Umbilical cord (tissue), 2 donors: ENCODE data around the gene FNDC7. TPM values are rescaled to one million over a fixed set of nuclear protein-coding genes. Genes with fewer than 3 reads are reported as not detected.
"Not testable (repeated sequence)": the region's sequence is repeated elsewhere in the genome, so short reads cannot be mapped to it uniquely, and the experiment has no call there.

Experiments used
- DNase-seq: peaks from one replicate; pipeline ENCODE4 v3.0.0-alpha.2; 2015; ENCODE audit warnings: low spot score
- total RNA-seq: library from RNA; depleted of rRNA; stranded (reverse); fragments of >200 nt; gene quantifications from one replicate; pipeline ENCODE4 v1.2.3, GENCODE V29; 2014; ENCODE audit warnings: low replicate concordance; ENCODE audit not compliant: insufficient read depth

Gene FNDC7
- total RNA-seq, 1 donor from 2014 or later, result 0.48 TPM

DNA sequence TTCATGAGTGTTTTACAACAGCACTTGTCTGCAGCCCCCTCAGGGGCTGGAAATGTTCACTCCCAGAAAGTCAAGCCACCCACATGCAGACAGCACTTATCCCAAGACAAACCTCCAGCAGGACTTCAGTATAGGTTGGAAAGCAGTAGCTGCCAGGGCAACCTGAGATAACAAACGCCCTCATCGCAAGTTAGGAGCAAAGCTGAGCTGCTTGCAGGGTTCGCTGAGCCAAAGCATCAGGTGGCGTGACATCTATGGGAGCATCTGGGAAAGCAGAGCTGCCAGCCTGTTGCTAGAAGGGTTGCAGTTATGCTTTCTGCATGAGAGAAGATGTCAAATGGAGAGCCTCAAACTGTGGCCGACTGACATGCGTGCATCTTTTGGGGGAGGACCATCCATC lies 29.5 kb downstream of the FNDC7 start:
- no peak for DNase-seq

DNA sequence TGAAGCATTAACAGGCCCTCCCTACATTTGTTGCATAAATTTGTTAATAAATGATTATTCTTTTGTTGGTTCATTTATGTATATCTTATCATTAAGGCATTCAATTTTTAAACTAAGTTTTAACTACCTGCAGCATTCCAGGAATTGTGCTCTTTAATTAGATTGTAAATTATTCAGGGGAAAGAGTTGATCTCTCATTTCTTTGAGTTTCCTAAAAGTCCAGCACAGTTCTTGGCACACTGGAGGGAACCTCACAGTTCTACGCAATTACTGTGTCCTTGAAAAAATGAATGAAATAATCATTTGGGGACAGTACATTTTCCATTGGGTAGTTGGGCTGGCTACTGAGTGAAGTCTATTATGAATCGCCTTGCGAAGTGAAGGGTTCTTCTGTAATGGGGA lies 33.3 kb downstream of the FNDC7 start:
- DNase-seq, result no peak

DNA sequence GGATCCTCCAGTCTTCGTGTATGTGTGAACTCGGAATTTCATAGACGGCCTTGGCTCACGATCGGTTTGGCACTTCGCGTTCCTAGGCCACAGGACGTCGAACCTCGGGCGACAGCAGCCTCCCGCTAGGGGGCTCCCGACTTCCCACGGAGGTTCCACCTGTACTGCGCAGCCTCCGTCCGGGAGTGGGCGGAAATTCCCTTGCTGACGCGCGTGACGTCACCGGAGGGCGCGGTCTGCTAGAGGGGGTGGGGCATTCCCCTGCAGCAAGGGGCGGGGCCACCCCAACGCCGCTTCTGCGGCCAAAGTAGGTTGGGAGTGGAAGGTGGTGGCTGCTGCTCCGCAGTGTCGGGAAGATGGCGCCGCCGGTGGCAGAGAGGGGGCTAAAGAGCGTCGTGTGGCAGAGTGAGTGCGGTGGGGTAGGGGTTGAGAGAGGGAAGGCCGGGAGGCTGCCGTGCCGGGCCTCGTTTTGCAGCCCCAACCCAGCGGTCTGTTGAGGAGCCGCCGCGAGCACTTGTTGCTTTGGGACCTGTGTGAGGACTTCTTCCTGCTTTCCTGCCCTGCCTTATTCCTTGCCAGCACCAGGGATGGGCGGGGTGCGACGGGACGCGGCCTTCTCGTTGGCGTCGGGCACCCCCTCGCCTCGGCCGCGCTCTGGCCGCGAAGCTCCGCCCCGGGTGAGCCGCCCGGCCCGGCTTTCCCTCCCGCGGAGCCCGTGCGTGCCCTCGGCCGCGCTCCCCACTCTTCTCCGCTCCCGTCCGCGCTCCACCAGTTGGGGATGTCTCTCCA lies 33.9 kb downstream of the FNDC7 start, which contains the start of gene STXBP3:
Gene STXBP3, plus strand, starts transcription at position 293 of the 789 bp plus-strand sequence. Its CDS starts 64 bp downstream, at position 357.
- peak; percentile 98 for DNase-seq

DNA sequence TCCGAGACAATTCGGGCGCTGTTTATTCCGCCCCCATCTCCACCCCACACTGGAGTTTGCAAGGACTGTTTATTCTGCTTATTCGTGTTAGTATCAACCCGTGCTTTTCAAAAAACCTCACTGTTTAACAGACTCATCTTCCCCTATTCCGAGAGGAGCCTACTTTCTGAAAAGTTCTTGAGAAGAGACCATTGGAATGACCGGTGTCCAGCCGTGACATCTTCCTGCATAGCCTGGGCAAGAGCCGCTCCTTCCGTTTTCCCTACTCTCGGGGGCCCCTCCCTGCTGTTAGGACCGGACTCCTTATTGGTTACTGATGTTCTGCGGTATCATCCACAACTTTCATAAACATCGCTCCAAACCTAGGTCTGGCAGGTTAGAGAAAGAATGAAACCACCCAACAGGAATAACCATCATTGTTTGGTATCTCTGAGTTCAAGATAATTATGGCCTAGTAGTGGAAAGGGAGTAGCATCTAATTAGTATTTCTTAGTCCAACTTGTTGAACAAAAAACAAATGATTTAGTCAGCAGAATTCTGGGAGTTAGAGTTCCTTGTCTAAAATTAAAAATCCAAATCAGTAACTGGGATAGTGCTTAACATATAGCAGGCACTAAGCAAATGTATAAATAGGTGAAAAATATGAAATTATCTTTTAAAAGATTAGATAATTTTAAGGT lies 34.6 kb downstream of the FNDC7 start:
- DNase-seq, result peak; percentile 92

DNA sequence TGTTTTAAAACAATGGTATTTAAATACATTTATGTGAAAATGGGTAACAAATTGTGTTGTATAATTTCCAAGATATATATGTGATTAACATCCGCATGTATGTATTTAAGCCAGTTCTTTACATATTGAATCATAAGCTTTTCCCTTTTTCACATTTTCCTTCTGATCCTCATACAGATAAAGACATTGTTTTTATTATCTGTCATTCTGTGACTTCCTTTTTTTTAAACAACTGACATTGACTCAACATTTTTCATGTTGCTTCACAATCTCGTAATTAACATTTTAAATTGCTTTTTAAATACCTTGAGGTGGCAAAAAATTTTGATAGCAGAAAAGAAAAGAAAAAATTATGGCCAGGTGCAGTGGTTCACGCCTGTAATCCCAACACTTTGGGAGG lies 35.2 kb downstream of the FNDC7 start:
- no peak for DNase-seq

DNA sequence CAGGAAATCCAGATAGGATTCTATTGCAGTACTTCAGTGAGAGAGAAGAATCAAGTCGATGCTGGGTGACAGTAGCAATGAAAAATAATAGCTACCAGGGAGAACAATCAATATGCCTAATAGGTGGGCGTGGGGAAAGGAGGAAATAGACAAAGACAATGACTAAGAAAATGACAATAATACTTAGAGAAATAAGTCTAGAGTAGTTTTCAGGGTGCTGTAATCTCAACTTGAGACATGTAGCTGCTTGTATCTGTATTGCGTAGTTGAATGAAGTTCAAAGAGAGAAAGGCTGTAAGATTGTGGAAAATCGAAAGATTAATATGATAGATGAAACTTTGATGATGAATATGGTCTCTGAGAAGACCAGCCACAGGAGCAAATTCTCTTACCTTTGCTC lies 36.4 kb downstream of the FNDC7 start:
- DNase-seq, result no peak

DNA sequence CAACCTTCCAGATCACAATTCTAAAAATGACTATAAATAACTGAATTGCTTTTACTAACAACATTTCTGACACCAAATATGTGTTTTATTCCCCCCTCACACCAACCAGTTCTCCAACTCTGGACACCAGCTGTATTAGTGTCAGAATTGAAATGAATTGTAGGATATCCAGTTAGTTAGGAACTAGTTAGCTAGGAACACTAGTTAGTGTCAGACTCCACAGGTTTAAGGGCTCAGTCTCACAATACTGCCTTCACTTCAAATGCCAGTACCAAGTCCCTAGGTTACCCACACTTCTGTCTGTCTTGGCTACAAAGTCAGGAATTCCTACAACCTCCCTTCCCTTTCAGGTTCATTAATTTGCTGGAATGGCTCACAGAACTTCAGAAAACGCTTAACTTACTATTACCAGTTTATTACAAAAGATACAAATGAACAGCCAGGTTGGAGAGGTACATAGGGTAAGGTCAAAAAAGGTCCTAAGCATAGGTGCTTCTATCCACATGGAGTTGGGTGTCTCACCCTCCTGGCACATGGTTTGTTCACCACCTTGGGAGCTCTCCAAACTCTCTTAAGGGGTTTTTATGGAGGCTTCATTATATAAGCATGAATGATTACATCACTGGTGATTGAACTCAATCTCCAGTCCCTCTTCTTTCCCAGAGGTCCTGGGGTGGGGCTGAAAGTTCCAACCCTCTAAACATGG lies 37.9 kb downstream of the FNDC7 start:
- DNase-seq, result no peak

DNA sequence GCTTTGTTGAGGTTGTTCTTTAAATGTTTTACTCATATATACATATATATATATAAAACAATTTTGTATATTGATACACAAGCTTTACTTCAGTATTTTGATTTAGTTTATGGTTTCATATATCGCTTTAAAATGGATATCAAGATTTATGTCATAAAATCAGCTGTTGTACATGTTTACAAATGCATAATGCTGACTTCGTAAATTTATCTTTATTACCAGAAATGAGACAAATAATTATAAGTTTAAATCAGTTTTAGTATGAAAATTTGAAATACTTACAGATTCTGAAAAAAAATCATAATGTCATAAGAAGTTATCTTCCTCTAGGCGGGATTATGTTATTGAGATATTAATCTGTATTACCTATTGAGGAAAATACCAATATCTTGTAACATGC lies 40.7 kb downstream of the FNDC7 start:
- DNase-seq, result no peak

DNA sequence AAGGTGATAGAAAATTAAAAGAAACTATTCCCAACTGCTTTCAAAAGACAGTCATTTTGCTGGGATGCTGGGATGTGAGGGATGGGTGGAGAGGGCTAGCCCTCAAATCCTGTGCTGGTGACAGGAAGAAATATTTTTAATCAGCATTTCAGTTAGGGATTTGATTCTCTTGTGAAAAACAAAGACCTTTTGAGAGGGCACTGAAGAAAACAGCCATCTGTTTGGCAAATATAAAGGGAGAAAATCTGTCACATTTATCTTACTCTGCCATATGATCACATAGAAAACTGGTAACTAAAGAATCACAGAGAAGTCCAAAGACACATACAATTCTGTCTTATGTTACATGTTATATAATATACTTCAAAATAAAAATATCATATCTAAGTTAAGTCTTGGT lies 46.1 kb downstream of the FNDC7 start:
- no peak for DNase-seq

DNA sequence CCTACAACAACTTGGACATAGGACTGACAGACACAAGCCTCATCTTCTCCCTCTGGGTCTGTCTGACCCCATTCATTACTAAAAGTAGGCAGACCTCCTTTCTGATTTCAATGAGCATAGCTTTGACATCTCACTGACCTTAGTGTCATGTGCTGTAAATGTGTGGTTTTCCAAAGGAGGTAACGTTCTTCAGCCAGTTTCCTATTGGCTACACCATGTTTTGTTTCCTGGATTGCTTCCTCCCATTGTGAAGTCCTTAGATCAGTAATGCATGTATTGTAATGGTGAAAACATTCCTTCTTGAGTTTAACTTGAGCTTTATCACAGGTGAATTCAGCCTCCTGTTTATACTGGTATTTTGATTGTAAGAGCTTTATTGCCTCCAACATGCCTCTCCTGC lies 54.4 kb downstream of the FNDC7 start:
- no peak for DNase-seq

DNA sequence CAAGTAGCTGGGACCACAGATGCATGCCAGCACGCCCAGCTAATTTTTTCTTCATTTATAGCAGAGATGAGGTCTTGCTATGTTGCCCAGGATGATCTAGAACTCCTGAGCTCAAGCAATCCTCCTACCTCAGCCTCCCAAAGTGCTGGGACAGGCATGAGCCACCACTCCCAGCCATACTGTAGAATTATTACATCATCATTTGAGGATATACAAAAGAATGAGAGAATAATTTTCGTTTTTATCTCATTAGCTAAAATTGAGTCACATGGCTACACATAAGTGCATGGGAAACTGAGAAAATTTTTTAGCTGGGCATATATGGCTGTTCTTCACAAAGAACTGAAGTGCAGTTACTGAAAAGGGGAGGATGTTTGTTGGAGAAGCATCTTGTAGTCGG lies 55.0 kb downstream of the FNDC7 start:
- DNase-seq, result no peak

DNA sequence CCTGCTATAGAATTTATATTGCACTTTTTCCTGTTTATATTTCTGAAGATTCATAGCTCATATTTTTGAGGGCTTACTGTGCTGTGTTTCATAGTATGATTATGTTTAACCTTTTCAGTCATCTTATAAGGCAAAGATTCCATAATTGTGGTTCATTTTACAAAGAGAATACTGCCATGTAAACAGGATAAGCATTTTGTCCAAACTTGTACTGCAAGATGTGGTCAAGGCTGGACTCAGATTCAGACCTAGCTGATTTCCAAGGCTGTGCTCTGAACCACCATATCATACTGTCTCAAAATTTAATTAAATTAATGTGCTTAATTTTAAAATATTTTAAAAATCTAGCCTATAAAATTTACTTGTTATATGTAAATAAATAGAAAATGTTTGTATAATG lies 65.1 kb downstream of the FNDC7 start:
- no peak for DNase-seq

DNA sequence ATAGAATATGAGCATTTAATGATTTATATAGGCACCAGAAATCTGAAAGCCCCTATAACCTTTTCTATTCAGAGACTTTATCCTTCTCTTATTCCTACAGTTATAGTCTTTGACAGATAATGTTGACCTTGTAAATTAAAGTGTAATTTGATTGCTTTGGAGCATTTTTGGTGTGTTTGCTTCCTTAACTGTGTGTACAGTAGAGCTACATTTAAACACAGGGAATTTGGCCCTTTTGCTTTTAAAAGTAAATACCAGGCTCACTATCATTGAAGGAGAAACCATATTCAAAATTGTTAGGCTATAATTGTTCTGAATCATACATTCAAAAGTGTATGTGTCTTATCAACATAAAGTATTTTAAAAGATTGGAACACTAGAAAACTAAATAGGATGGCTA lies 66.7 kb downstream of the FNDC7 start:
- no peak for DNase-seq

DNA sequence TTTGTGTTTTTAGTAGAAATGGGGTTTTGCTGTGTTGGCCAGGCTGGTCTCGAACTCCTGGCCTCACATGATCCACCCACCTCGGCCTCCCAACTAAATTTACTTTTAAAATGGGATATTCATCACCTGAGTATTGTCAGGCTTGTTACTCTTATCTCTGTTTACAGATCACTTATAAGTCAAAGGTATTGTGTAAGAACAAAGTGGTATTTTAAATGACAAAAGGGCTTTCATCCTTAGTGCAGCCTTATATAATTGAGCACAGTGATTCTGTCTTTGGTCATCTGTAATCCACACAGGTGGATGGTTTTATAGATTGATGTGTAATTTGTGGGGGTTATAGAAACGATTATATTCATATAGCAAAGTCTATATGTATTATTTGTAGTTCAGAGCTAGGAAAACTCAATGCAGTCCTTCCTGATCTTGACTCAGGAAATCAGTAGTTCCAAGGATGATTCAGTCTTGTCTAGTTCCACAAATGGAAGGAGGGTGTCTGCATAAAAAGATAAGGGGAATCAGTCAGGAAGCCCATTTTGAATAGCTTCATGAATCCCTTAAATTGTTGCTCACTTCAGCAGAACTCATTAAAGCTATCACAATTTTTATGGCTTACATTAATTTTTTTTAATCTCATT lies 68.3 kb downstream of the FNDC7 start:
- no peak for DNase-seq

DNA sequence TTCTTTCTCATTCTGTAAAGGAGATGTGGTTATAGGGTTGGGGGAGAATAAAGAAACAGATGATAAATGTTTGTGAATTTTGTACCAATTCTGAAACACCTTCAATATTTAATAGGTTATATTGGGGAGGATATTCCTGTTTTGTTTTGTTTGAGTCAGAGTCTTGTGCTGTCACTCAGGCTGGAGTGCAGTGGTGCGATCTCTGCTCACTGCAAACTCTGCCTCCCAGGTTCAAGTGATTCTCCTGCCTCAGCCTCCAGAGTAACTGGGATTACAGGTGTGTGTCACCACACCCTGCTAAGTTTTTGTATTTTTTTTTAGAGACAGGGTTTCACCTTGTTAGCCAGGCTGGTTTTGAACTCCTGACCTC lies 68.9 kb downstream of the FNDC7 start:
- DNase-seq, result not testable (repeated sequence)

DNA sequence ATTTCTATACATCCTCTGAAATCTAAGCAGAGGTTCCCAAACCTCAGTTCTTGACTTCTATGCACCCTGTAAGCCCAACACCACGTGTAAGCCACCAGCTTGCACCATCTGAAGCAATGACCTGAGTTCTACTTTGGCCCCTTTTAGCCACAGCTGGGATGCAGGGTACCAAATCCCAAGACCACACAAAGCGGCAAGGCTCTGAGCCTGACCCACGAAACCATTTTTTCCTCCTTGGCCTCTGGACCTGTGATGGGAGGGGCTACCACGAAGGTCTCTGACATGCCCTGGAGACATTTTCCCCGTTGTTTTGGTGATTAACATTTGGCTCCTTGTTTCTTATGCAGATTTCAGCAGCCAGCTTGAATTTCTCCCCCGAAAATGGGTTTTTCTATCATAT lies 72.6 kb downstream of the FNDC7 start:
- no peak for DNase-seq

DNA sequence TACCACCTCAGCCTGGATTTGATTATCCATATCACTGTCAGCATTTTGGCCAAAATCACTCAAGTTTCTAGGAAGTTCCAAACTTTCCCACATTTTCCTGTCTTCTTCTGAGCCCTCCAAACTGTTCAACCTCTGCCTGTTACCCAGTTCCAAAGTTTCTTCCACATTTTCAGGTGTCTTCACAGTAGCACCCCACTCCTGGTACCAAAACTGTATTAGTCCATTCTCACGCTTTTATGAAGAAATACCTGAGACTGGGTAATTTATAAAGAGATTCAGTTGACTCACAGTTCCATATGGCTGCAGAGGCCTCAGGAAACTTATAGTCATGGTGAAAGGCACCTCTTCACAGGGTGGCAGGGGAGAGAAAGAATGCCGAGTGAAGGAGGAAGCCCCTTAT lies 73.2 kb downstream of the FNDC7 start:
- no peak for DNase-seq

DNA sequence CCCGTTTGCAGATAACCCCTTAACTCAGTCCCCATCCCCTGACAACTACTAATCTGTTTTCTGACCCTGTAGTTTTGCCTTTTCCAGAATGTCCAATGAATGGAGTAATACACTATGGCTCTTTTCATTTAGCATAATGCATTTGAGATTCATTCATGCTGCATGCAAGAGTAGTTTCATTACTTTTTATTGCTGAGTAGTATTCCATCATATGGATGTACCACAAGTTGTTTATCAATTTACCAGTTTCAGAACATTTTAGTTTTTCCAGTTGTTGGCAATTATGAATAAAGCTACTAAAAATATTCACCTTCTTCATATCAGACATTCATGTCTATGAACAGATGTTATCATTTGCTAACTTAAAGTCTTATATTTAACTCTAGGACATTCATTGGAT lies 79.1 kb downstream of the FNDC7 start:
- DNase-seq, result no peak
